Measurements from ENCODE around the gene SLC25A39.

DNA sequence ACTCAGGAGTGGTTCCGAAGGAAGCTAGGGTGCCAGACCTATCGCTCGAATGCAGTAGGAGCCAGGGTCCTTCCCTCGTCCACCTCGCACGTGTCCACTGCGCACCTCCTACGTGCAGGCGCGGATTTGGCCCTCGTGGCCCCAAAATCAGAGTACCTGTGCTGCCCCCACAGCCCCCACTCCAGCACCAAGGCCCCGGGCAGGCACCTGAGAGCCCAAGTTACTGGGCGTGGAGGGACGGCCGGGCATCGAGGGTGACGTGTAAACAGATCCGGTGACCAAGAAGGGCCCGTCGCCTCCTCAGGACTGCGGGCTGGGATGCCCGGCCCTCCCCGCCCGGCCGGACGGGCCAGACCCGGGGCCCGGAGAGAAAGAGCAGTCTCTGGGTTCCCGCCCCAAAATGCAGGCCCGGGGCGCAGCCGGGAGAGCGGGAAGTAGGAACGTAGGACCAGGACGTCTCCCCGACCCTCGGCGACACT, 492 bp downstream of the SLC25A39 start:
- TF ChIP-seq CTCF (IDR thresholded peaks at IDR 0.05) (no peak), POLR2A (IDR thresholded peaks at IDR 0.05) (no peak), EP300 (IDR thresholded peaks at IDR 0.05) (no peak)
